Stimulated activated CD4-positive, alpha-beta T cell treated with anti-CD3 and anti-CD28 coated beads, Interleukin-4, amount 100 ng/mL, for 1 hour (primary cell): ENCODE measurements around the gene VPS52.

ENCODE experiments used
- DNase-seq: peaks from one replicate; pipeline ENCODE4 v3.0.0-alpha.2; 2020

The VPS52 gene, protein sequence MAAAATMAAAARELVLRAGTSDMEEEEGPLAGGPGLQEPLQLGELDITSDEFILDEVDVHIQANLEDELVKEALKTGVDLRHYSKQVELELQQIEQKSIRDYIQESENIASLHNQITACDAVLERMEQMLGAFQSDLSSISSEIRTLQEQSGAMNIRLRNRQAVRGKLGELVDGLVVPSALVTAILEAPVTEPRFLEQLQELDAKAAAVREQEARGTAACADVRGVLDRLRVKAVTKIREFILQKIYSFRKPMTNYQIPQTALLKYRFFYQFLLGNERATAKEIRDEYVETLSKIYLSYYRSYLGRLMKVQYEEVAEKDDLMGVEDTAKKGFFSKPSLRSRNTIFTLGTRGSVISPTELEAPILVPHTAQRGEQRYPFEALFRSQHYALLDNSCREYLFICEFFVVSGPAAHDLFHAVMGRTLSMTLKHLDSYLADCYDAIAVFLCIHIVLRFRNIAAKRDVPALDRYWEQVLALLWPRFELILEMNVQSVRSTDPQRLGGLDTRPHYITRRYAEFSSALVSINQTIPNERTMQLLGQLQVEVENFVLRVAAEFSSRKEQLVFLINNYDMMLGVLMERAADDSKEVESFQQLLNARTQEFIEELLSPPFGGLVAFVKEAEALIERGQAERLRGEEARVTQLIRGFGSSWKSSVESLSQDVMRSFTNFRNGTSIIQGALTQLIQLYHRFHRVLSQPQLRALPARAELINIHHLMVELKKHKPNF

DNA sequence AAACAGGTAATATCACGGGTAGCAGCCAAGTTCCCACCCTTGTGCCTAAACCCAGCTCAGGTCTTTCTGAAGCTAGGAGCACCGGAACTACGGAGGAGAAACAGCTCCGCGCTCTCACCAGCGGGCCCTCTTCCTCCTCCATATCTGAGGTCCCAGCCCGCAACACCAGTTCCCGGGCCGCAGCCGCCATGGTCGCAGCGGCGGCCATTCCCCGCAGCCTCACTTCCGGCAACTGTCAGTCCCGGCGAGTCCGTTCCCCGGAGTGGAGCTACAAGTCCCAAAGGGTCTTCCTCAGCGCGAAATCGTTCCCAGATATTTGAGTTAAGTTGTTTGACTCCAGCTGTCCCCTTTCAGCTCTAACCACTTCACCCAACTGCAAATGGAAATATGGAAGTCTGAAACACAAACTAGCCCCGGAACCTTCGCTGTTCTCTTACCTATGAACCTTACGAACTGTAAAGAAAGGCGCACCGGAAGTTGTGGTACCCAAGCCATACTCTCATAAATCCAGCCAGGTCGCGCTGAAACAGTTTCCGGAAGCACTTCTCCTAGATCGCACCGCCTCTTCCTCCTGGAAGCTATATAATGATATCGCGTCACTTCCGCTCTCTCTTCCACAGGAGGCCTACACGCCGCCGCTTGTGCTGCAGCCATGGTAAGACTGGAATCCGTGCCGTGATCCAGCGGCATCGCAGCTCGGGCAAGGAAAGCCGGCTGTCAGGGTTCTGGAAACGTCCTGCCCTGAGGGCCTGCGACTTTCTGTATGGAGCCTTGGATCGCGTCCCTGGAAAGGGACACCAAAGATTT lies at the start of gene VPS52, which contains the start of gene RPS18:
VPS52 (minus strand) TSS at position 409 of the 807 bp plus-strand sequence; CDS start at position 208, 201 bp downstream.
RPS18 (plus strand) TSS at position 608 of the 807 bp plus-strand sequence; CDS start at position 653, 45 bp downstream.
- peak; percentile 83 for DNase-seq

DNA sequence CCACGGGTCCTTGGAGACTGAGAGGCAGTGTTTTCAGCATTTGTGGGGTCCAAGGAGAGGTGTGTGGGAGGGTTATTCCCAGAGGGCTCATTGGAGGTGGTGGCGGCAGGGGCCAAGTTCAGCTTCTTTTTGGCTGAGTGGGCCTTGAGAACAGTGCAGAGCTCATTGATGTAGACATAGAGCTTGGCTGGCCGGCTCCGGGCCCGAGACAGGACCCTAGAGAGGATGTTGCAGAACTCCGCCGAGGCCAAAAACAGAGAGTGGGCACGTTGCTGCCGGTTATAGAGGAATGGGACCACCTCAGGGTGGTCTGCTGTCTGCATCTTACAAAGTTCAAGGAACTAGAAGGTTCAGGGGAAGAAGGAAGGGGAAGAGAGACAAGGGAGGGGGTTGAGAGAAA lies 49.6 kb upstream of the VPS52 start:
- DNase-seq: no peak

DNA sequence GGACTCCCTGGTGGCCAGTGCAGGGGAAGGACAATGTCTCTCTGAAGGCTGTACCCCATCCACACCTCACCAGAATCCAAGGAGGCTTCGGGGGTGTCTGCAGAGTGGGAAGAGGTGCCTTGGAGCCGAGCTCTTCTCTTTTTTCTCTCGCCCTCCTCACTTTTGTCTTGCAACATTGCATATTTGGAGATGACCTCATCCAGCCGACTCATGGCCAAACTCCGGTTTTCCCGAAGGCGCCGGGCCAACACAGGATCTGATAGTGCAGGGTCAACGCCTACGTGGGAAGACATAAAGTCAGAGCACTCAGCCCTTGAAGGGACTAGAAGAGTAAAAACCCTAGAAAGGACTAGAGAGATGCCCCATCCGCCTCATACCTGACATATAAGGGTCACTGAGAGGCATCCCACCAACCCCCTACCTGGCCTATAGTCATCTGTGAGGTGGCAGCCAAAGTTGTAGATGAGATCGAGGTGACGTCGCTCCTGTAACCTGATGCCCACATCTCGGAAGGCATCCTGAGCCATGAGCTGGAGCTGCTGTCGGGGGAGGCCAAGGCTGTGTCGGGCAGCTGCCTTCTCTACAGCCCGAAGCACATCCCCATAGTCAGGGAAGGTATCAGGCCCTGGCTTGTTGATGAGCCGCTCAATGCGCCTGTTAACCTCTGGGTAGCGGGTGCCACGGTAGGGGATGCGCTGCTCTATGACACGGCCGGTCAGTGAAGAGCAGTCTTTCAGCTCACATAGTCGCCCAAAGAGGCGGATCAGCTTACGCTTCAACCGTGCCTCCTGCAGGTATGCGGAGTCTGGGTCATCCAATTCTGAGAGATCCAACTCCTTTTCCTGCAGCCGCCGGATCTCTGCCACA lies 48.9 kb upstream of the VPS52 start:
- no peak for DNase-seq

DNA sequence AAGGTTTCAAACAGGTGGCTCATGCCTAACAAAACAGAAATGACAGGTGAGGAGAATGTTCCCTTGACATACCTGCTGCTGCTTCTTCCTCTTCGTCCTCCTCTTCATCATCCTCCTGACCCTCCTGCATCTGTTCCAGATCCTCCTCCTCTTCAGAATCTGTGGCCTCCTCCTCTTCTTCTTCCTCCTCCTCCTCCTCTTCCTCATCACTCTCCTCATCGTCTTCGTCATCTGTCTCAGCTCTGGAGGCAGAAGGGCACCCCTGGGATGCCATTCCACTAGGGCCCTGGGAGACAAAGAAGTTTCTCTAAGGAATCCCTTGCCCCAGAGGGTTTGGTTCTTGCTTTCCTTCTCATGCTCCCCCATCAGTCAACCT lies 48.3 kb upstream of the VPS52 start:
- no peak for DNase-seq

DNA sequence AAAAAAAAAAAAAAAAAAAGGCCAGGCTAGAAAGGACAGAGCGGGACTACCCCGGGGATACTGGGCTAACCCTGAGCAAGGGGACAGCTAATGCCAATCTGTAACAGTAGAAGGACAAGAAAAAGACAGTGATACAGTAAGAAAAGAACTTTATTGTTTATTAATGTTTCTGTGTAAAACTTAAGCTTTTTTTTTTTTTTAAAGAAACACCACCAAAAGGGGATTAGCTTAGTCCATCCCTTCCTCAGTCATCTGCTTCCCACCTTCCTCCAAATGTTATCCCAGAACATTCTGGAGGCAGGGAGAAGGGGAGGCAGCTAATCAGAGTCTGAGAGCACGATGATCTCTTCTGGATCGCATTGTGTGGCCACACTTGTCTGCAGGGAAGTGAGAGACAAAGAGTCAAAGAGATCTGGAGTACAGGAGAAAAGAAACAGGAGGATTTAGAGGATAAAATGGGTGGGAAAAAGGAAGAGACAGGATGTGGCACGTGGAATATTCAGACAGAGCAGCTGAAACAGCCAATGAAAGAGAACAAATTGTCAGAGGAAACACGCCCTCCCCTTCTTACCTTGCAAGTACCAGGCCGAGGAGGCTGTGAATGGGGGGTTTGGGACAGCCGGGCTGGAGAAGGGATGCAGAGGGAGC lies 46.9 kb upstream of the VPS52 start:
- DNase-seq: no peak

DNA sequence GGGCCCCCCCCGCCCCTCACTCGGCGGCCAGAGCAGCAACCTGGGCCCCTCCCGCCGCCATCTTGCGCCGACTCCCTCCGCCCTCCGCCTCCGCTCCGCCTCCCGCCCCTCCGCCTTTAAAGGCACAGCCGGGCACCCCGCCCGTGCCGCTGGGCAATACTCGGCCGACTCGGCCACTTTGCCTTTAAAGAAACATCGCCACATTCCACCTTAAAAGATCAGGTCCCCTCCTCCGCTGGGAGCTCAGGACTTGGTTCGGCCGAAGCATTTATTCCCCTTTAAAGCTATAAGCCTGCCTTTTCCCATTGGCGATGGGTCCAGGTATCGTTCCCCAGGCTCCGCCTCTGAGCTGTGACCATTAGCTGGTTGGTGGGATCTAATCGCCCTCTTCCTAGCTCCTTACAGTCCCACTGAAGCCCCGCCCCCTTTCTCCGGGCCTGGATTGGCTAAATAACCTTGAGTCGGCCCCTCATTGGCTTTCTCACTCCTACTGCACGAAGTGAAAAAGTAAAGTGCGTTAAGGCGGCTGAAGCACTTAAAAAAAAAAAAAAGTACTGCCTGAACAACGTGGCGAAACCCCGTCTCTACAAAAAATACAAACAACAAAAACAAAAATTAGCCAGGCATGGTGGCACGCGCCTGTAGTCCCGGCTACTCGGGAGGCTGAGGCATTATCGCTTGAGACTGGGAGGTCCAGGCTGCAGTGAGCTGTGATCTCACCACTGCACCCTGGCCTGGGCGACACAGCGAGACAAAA lies 46.2 kb upstream of the VPS52 start, which contains the start of gene ZBTB22:
ZBTB22 (minus strand) TSS at position 76 of the 757 bp plus-strand sequence. CDS start 828 bp downstream, outside the sequence.
- peak; percentile 96 for DNase-seq

DNA sequence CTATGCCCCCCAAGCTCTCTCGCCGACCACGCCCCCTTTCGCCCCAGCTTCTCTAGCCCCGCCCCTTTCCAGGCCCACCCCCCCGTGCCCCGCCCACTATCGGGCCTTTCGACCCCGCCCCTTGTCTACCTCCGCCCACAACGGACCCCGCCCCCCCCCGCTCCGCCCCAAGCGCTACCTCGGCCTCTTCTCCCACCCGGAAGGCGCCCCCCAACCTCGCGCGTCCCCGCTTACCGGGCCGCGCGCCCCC lies 45.7 kb upstream of the VPS52 start:
- no peak for DNase-seq

DNA sequence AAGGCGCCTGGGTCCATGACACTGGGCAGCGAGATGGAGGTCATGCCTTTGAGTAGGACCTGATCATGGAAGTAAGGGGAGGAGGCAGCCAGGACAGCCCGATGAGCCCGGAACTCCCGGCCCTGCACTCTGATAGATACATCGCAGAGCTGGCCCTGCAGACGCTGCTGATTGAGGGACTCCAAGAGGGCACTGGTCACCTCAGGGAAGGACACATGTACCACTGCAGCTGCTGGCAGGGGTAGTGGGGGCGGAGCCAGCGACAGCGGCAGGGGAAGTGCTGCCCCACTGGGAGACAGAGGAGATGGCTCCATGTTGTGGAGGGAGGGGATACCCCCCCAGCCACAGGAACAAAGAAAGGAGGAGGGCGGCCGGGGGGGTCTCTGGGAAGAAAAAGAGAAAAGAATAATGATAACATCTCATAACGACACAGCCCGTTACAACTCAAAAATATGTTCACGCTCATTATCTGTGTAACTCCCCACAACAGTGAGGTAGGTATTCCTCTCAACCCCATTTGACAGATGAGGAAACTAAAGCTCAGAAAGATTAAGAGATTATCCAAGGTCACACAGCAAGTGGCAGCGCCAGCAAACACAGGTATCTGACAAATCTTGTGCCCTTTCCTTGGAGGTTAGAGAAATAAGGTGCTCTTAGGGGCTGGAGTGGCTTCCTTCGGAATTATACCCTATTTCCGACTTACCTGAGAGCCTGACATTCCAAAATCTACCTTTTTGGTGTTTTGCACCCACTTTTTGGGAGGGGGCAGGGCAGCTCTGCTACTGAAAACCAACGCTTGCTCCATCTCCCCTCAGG lies 45.1 kb upstream of the VPS52 start:
- no peak for DNase-seq

DNA sequence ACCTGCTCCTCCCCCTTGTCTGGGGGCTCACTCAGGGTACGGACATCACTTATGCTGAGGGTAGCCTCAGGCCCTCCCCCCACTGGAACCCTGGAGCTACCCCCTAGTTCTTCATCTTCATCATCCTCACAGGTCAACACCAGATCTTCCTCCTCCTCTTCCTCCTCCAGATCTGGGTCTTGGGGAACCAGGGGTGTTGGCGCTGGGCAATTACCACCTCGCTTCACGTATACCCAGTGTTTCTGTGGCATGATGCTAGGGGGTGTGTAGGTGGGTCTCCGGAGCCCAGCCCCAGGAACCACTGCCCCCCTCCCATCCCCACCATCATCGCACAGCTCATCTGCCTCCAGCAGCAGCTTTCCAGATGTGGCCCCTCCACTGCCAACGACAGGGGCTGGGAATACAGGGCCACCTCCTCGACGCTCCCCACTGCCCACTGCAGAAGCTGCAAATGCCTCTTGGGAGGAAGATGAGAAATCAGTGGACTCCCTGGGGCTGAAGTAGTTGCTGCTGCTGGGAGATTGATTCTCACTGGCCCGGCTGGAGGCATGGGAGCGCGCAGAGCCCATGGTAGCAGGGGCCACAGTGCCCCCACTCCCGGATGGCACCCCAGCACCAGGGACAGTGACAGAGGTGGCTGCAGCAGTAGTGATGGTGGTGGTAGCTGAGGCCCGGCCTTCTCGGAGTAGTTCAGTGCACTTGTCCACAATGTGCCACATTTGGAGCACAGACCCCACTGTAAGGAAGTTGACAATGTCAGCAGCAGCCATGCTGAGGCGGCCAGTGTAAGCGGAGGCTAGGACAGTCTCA lies 44.3 kb upstream of the VPS52 start:
- no peak for DNase-seq

DNA sequence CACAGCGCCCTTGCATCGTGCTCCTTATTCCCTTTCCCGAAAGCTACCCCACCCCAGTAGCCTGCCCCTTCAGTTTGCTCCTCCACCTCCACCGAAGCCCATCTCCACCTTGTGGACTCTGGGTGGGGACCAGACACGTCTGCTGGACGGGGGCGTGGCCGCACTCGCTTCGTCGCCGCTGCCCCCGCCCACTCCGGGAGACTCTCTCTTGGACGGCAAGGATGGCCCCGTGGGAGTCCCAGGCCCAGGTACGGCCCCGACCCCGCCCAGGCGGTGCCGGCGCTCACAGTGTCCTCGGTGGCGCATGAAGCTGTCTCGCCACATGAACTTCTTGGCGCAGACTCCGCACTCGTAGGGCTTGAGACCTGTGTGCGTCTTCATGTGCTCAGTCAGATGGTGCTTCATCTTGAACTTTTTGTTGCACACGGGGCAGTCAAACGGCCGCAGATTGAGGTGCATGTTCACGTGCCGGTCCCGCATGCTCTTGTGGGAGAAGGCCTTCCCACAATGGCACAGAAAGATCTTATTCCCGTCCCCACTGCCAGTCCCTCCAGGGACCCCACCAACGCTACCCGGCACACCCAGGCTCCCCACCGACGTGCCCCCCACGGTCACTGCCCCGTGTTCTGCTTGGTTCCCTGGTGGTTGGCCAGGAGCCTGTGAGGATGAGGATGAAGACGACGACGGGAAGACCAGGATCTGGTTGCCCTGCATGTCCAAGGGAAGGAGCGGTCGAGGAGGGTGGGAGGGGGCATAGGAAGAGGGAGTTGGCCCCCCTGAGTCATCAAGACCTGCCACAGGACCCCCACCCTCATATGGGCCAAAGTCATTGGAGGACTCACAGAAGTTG lies 43.5 kb upstream of the VPS52 start:
- no peak for DNase-seq

DNA sequence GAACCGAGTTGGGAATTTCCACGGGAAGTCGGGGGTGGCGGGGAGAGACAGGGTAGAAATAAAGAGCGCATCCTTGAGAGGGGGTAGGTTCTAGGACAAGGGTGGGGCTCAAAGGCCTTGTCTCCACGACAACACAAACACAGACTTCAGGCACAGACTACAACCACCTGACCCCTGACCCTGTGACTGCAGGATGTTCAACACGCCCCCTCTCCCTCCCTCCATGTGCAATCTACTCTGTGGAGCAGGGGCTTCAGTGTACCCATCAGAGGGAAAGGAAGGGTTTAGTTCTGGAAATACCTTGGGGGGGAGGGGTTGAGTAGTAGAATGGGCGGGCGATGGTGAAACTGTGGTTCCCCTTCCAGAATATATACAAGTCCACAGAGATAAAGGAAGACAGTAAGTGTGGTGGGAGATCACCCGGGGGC lies 42.9 kb upstream of the VPS52 start:
- peak; percentile 67 for DNase-seq

DNA sequence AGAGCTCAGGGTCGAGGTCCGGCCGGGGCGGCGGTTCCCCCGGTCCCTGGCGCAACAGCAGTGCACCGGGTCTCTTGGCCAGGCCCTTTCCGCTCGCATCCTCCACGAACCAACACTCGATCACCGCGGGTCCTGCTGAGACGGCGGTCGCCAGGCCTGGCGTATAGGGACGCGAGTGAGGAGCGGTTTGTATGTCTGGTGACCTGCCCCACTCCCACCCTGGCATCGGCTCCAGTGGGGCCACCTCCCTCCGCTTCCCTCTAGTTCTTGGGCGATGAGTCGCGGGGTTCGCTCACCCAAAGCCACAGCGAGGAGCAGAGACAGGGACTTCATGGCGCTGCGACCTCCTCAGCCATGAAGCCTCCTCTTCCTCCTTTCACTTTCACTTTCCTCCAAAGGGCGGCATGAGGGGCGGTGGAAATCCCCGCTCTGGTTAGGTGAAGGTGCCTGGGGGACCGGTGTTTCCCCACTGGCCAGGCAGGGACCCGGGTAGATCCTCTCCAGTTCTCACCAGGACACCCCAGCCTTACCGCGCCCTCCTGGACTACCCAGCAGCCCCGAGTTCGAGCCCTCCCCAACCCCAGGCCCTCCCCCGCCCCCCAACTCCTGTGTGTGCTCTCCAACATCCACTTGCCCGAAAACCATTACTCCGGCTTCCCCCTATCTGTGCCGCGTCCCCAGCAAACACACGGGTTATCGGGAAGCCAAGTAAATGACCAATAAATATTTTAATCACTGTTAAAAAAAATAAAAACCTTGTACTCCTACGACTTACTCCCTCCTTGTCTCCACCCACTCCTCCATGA lies 42.2 kb upstream of the VPS52 start, which contains the start of gene TAPBP:
TAPBP (minus strand) TSS at position 370 of the 806 bp plus-strand sequence; CDS start at position 333, 37 bp downstream.
- peak; percentile 83 for DNase-seq

DNA sequence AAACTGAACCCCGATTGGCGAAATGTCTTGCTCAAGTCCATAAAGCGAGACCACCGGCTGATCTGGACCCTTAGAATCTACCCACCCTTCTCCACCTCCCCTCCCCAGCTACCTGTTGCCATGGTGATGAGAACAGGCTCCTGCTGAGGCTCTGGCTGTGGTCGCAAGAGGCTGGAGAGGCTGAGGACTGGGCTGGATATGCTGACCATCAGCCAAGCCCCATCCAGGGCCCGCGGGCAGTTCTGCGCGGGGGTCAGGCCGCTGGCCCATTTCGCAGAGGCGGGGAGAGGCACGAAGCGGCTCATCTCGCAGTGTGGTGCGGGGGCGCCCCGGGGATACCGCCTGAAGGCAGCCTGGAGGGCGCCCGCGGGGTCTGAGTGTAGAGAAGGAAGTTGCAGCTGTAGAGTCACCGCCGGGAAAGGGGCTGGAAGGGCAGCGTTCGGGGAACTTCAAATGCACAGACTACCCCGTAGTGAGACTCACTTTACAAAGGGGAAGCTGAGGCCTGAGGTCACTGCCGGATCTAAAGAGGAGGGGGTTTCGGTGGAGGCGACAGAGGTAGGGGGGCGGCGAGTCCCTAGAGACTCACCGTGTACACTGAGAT lies 41.5 kb upstream of the VPS52 start:
- peak; percentile 65 for DNase-seq

DNA sequence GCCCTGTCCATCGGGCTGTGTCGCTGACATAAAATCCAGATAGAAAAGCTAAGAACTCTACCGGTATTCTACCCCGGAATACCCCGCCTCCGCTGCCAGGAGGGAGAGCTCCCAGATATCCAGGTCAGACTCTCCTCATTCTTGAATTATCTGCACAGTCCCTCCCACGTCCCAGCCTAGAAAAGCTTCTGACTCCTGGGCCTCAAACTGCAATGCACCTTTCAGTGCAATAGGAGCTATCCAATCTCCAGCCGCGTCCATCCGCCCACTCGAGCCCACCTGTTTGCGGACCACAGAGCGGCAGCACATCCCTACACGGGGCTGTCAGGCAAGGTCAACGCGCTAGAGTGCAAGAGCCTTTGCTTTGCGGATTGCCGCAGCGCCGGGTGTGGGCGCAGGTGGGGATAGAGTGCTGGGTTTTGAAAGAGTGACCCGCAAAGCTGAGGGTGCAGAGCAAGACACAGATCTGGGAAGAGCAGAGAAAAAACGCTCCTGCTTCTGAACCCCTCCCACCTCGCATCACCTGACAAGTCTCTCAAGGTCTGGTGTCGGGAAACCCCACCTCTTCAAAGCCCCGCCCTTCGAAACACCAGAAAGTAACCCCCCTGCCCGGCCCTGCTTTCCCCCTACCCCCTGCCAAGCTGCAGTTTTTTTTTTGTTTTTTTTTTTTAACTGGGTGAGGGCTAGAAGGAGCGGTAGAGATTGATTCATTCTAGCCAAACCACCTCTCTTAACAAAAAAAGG lies 40.9 kb upstream of the VPS52 start:
- peak; percentile 82 for DNase-seq

DNA sequence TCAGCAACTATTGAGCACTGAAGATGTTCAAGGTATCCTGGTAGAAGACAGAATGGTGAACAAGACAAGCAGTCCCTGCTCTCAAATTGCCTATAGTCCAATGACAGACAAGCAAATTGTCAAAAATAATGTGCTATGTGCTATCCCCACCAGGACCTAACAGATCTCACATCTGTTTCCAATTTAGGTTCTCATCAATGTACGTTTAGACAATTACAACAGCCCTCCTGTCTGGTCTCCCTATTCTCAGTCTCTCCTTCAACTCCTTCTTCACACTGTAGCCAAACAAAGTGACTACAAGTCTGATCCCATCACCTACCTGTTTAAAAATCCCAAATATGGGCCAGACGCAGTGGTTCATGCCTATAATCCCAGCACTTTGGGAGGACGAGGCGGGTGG lies 34.7 kb upstream of the VPS52 start:
- no peak for DNase-seq

DNA sequence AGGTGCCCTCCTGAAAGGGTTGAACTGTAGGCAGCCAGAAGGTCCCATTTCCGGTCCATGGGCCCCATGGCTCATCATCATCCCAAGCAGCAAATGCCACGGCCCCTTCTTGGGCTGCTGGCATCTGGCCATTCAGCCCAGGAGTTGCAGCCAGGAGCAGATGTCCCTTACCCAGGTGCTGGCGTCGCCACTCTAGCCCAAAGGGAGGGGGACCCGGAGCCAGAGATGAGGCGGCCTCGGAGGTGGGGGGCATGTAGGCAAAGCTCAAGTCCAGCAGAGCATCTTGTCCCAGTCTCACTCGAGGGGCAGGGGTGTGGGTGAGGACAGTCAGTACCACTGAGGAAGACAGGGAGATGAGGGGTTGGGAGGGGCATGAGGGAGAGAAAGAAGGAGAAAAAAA lies 33.4 kb upstream of the VPS52 start:
- DNase-seq: no peak
